Tibial artery (tissue), 4 donors: ENCODE measurements around the gene BCR.

Experiments used
- DNase-seq, 2 donors: peaks; one replicate each; pipeline ENCODE4 v3.0.0-alpha.2; 2019
- H3K27ac ChIP-seq, 2 donors: fragments of 200-600 bp; sonication (generic) in 1 of 2; 1 replicate in 1 of 2; 2 replicates in 1 of 2; pipeline ENCODE4 v1.5.1; 2018 to 2019; ENCODE audit warnings: mild to moderate bottlenecking in 1 of 2
- H3K27me3 ChIP-seq, 2 donors: fragments of 200-600 bp; sonication (generic) in 1 of 2; one replicate each; pipeline versions ENCODE4 v1.5.1 to v1.6.0; 2016 to 2019
- H3K36me3 ChIP-seq, 3 donors: fragments of 200-600 bp; sonication (generic) in 2 of 3; one replicate each; pipeline ENCODE4 v1.5.1; 2016 to 2019; ENCODE audit warnings: mild to moderate bottlenecking in 2 of 3
- H3K4me1 ChIP-seq, 4 donors: fragments of 200-600 bp; sonication (generic) in 2 of 4; 1 replicate in 3 of 4; 2 replicates in 1 of 4; pipeline ENCODE4 v1.5.1; 2016 to 2019
- H3K4me3 ChIP-seq, 2 donors: fragments of 200-600 bp; sonication (generic) in 1 of 2; 1 replicate in 1 of 2; 2 replicates in 1 of 2; pipeline ENCODE4 v1.5.1; 2018 to 2019; ENCODE audit warnings: mild to moderate bottlenecking in 2 of 2
- H3K9me3 ChIP-seq, 3 donors: fragments of 200-600 bp; sonication (generic) in 1 of 3; one replicate each; pipeline ENCODE4 v1.5.1; 2016 to 2019
- intact Hi-C: fragments of 100-400 bp; cut with DNase I; formaldehyde crosslinking; loops from one replicate; pipeline ENCODE4 v1.15.0; 2023; ENCODE audit warnings: low total_unique reads
- TF ChIP-seq, protein P1 (sequence below), 2 experiments: fragments of 200-600 bp in 1 of 2; fragments of 450-650 bp in 1 of 2; IDR thresholded peaks; one replicate each; pipeline ENCODE4 v1.5.1; 2017 to 2019; ENCODE audit warnings: antibody characterized with exemption in 2 of 2, mild to moderate bottlenecking in 1 of 2, moderate library complexity in 1 of 2

Gene BCR

DNA sequence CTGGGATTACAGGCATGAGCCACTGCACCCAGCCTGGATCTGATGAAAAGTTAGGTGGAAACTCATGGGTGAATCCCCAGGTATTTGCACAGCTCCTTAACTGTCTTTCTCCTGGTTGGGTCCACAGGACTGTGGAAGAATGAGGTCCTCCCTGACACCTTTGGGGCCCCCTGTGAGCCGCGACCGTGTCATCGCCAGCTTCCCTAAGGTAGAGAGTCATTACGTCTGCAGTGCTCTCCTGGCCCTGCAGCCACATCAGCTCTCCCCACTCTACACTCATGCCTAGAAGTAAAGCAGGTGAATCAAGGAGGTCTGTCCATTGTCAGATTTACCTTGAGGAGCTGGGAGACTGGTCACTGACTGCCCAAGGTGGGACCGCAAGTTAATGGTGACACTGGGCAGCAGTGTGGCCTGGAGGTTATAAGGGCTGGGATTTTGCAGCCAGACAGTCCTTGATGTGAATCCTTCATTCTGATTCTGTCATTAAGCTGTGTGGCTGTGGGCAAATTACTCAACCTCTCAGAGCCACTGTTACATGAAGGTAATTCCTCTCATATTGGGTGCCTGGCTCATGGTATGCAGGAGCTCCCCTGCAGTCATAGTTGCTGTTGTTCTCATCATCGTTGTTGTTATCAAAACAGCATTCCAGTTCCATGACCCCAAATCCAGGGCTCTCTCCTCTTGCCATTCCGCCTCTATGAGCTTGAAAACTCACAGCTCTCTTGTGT lies 33.7 kb upstream of the BCR start:
- no peaks in the 10 kb centered on the region for H3K27me3 ChIP-seq
- peak overlapping the region in 1 of 2 donors; percentile 64 for H3K27ac ChIP-seq
- no peak overlapping the region for H3K4me3 ChIP-seq
- peaks cover 0 to 20% (median 0%) of the 10 kb centered on the region in 3 donors for H3K36me3 ChIP-seq
- intact Hi-C loops = loop anchor here (5.0 kb wide), 1 partner anchor 79 kb away; no protein-coding TSS in a partner anchor
- H3K4me1 ChIP-seq = peaks cover 0 to 55% (median 27%) of the 10 kb centered on the region in 4 donors
- DNase-seq = no peak
- TF ChIP-seq, protein P1, sequence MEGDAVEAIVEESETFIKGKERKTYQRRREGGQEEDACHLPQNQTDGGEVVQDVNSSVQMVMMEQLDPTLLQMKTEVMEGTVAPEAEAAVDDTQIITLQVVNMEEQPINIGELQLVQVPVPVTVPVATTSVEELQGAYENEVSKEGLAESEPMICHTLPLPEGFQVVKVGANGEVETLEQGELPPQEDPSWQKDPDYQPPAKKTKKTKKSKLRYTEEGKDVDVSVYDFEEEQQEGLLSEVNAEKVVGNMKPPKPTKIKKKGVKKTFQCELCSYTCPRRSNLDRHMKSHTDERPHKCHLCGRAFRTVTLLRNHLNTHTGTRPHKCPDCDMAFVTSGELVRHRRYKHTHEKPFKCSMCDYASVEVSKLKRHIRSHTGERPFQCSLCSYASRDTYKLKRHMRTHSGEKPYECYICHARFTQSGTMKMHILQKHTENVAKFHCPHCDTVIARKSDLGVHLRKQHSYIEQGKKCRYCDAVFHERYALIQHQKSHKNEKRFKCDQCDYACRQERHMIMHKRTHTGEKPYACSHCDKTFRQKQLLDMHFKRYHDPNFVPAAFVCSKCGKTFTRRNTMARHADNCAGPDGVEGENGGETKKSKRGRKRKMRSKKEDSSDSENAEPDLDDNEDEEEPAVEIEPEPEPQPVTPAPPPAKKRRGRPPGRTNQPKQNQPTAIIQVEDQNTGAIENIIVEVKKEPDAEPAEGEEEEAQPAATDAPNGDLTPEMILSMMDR (IDR thresholded peaks at IDR 0.05) = no peak
- H3K9me3 ChIP-seq = no peaks in the 10 kb centered on the region

DNA sequence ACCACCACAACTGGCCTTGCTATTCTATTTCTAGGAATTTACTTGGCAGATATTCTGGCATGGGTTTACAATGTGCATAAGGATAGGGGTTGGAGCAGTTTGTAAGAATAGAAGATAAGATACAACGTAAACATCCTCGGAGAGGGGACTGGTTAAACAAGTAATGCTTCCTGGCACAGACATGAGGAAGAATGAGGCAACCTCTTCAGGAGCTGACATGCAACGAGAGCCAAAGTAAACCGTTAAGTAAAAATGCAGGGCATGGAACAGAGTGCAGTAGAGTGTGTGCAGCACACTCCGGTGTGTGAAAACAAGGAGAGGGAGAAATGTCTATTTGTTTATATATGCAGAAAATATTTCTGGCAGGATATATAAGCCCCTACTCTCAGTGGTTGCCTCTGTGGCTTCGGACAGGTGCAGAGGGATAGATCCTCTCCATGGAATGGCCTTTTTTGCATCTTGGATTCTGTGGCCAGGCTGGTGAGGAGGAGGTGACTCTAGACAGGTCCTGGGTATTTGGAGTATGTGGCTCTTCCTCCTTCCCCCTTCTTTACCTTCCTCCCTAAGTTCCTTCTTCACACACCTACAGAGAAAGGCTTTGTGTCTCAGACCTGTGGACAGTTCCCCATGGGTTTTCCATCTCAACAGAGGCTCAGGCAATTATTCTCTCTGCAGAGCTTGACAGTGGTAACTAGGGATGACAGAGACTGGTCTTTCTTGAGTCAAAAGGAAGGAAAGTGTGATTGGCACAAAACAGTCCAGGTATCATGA lies 32.5 kb upstream of the BCR start:
- no peak overlapping the region for H3K4me3 ChIP-seq
- intact Hi-C loops = loop anchor here (5.0 kb wide), 1 partner anchor 81 kb away; no protein-coding TSS in a partner anchor
- H3K36me3 ChIP-seq = peaks cover 0 to 30% (median 8%) of the 10 kb centered on the region in 3 donors
- H3K27ac ChIP-seq = peak overlapping the region in 1 of 2 donors; percentile 46
- H3K9me3 ChIP-seq = no peaks in the 10 kb centered on the region
- H3K4me1 ChIP-seq = peaks cover 0 to 46% (median 22%) of the 10 kb centered on the region in 4 donors
- TF ChIP-seq, protein P1 (IDR thresholded peaks at IDR 0.05) = no peak
- no peak for DNase-seq
- no peaks in the 10 kb centered on the region for H3K27me3 ChIP-seq

DNA sequence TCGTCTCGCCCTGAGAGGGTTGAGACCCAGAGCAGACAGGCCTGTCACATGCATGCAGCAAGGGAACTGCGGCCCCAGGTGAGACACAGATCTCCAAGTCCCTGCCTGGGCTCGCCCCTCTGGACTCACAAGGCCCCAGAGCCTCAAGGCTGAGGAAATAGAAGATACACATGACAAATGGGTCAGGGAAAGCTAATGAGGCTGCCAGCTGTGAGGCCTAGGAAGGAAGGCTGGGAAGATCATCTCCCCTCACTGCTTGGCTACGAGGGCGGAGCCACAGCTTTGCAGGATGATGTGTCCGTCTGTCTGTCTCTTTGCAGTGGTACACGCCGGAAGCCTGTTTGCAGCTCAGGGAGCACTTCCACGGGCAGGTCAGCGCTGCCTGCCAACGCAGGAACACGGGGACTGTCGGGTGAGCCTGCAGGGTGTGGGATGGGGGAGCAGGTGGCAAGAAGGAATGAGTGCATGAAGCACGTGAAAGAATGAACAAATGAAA lies 30.5 kb upstream of the BCR start:
- Histone ChIP-seq H3K9me3 (no peaks in the 10 kb centered on the region), H3K4me1 (peaks cover 0 to 41% (median 18%) of the 10 kb centered on the region in 4 donors), H3K36me3 (peaks cover 0 to 45% (median 8%) of the 10 kb centered on the region in 3 donors), H3K4me3 (no peak overlapping the region), H3K27me3 (no peaks in the 10 kb centered on the region), H3K27ac (no peak overlapping the region)
- intact Hi-C loops = loop anchor here (5.0 kb wide), 1 partner anchor 82 kb away; no protein-coding TSS in a partner anchor
- TF ChIP-seq, protein P1 (IDR thresholded peaks at IDR 0.05) = no peak
- DNase-seq = no peak

DNA sequence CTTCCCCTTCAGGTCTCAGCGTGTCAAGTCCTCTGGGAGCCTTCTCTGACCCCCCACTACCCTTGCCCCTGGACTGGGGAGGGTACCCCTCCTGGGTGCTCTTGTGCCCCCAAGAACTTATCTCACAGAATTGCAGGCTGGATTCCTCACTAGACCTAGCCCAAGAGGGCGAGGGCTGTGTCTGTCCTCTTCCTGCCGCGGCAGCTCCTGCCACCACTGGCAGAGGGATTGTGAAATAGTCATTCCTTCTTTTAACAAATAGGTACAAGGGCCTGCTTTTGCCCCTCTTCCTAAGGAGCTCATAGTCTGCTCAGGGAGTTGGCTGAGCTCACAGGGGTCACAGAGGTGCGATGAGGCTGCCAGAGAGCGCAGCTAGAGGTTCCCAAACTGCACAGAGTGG lies 29.5 kb upstream of the BCR start:
- intact Hi-C loops = no loop called here
- no peak overlapping the region for H3K4me3 ChIP-seq

DNA sequence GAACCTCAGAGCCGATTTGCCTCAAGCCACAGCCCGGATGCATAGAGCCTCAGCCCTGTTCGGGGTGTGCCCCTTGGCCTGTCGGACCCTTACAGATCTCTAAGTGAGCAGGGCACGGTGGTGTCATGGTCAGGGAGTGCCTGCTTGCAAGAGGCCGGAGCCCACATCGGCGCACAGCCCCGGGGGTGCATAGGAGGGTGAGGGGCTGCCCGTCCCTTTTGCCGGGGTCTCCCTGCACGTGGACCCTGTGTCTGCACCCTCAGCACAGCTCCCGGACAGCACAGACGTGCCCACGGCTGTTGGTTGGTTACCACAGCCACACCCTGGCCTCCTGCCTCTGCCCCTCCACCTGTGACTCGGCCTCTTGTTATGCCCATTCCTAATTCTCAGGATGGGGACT lies 28.5 kb upstream of the BCR start:
- no peaks in the 10 kb centered on the region for H3K27me3 ChIP-seq
- peaks cover 0 to 45% (median 8%) of the 10 kb centered on the region in 3 donors for H3K36me3 ChIP-seq
- H3K9me3 ChIP-seq = no peaks in the 10 kb centered on the region
- H3K27ac ChIP-seq = no peak overlapping the region
- TF ChIP-seq, protein P1 (IDR thresholded peaks at IDR 0.05) = no peak
- H3K4me3 ChIP-seq = no peak overlapping the region
- peaks cover 0 to 20% (median 11%) of the 10 kb centered on the region in 4 donors for H3K4me1 ChIP-seq
- intact Hi-C loops = no loop called here
- DNase-seq = no peak

More for the DNA sequence above, 29.5 kb upstream of the BCR start:
- Histone ChIP-seq H3K36me3 (peaks cover 0 to 45% (median 8%) of the 10 kb centered on the region in 3 donors), H3K27me3 (no peaks in the 10 kb centered on the region), H3K4me1 (peaks cover 0 to 31% (median 12%) of the 10 kb centered on the region in 4 donors), H3K27ac (no peak overlapping the region), H3K9me3 (no peaks in the 10 kb centered on the region)
- no peak for DNase-seq
- TF ChIP-seq, protein P1 (IDR thresholded peaks at IDR 0.05) = no peak
